ENCODE data around the gene OR8G1. TPM values are rescaled to one million over a fixed set of nuclear protein-coding genes. Genes with fewer than 3 reads are reported as not detected.
"Not testable (repeated sequence)": the region's sequence is repeated elsewhere in the genome, so short reads cannot be mapped to it uniquely, and the experiment has no call there.

The OR8G1 gene
- polyA plus RNA-seq, 1 donor (not counting 4 experiments of a cell fraction or from before 2014, with no cell fraction given): not detected

DNA sequence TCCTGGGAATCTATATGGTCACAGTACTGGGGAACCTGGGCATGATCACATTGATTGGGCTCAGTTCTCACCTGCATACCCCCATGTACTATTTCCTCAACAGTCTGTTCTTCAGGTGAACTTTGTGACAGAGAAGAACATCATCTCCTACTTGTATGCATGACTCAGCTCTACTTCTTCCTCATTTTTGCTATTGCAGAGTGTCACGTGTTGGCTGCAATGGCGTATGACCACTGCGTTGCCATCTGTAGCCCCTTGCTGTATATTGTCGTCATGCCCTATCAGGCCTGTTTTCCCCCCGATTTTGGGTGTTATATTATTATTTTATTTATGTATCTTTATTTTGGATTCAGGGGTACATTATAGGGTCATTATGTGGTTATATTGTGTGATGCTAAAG is 2.4 kb upstream of the OR8G1 start:
- Histone ChIP-seq H3K27ac (ENCODE audit: control insufficient read depth, insufficient read depth, low read length) (no peak overlapping the region), H2AFZ (ENCODE audit: control insufficient read depth, low read length) (no peak overlapping the region), H3K36me3 (ENCODE audit: control insufficient read depth in 2 of 2, extremely low read depth in 1 of 2, insufficient read depth in 2 of 2, low read length in 2 of 2) (no peaks in the 10 kb centered on the region), H3K4me1 (ENCODE audit: control insufficient read depth, extremely low read depth, insufficient read depth, low read length) (no peaks in the 10 kb centered on the region), H3K4me2 (ENCODE audit: control insufficient read depth, extremely low read depth, insufficient read depth, low read depth, low read length) (no peak overlapping the region), H3K9ac (ENCODE audit: control insufficient read depth, extremely low read depth, insufficient read depth, low read length) (no peak overlapping the region), H3K9me1 (ENCODE audit: control insufficient read depth, extremely low read depth, insufficient read depth, low read length) (no peaks in the 10 kb centered on the region), H3K79me2 (ENCODE audit: control insufficient read depth, insufficient read depth, low read length) (no peaks in the 10 kb centered on the region), H3K27me3 (ENCODE audit: control insufficient read depth, extremely low read depth, insufficient read depth, low read length) (no peaks in the 10 kb centered on the region), H4K20me1 (ENCODE audit: control insufficient read depth, extremely low read depth, insufficient read depth, low read length) (no peaks in the 10 kb centered on the region), H3K4me3 (ENCODE audit: control insufficient read depth in 2 of 3, extremely low read depth in 1 of 3, insufficient read depth in 2 of 3, low read depth in 1 of 3, low read length in 3 of 3) (no peak overlapping the region), H3K9me3 (ENCODE audit: control insufficient read depth, low read depth, low read length) (no peaks in the 10 kb centered on the region)
- FAIRE-seq (no peak), DNase-seq (ENCODE audit: low read depth, low spot score) (no peak)
- dilution Hi-C loops (cut with MboI; ENCODE audit: extremely low pct_ligation_motif_present, low sequenced_read_pairs): no loop called here
- TF ChIP-seq, protein P1, sequence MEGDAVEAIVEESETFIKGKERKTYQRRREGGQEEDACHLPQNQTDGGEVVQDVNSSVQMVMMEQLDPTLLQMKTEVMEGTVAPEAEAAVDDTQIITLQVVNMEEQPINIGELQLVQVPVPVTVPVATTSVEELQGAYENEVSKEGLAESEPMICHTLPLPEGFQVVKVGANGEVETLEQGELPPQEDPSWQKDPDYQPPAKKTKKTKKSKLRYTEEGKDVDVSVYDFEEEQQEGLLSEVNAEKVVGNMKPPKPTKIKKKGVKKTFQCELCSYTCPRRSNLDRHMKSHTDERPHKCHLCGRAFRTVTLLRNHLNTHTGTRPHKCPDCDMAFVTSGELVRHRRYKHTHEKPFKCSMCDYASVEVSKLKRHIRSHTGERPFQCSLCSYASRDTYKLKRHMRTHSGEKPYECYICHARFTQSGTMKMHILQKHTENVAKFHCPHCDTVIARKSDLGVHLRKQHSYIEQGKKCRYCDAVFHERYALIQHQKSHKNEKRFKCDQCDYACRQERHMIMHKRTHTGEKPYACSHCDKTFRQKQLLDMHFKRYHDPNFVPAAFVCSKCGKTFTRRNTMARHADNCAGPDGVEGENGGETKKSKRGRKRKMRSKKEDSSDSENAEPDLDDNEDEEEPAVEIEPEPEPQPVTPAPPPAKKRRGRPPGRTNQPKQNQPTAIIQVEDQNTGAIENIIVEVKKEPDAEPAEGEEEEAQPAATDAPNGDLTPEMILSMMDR (optimal IDR thresholded peaks at IDR 0.05 in 1 of 3, IDR thresholded peaks at IDR 0.05 in 1 of 3, conservative IDR thresholded peaks at IDR 0.05 in 1 of 3; ENCODE audit: extremely low read depth in 1 of 3, insufficient read depth in 2 of 3, low read length in 3 of 3): no peak
- TF ChIP-seq EZH2 (IDR thresholded peaks at IDR 0.05; ENCODE audit: low read length): no peak

DNA sequence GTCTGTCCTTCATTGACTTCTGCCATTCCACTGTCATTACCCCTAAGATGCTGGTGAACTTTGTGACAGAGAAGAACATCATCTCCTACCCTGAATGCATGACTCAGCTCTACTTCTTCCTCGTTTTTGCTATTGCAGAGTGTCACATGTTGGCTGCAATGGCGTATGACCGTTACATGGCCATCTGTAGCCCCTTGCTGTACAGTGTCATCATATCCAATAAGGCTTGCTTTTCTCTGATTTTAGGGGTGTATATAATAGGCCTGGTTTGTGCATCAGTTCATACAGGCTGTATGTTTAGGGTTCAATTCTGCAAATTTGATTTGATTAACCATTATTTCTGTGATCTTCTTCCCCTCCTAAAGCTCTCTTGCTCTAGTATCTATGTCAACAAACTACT is 9.0 kb downstream of the OR8G1 start:
- H3K27me3 ChIP-seq (ENCODE audit: control insufficient read depth, extremely low read depth, insufficient read depth, low read length); H3K9ac ChIP-seq (ENCODE audit: control insufficient read depth, extremely low read depth, insufficient read depth, low read length); H2AFZ ChIP-seq (ENCODE audit: control insufficient read depth, low read length); dilution Hi-C loops (cut with MboI; ENCODE audit: extremely low pct_ligation_motif_present, low sequenced_read_pairs); H3K27ac ChIP-seq (ENCODE audit: control insufficient read depth, insufficient read depth, low read length); H3K79me2 ChIP-seq (ENCODE audit: control insufficient read depth, insufficient read depth, low read length); H3K4me3 ChIP-seq (ENCODE audit: control insufficient read depth in 2 of 3, extremely low read depth in 1 of 3, insufficient read depth in 2 of 3, low read depth in 1 of 3, low read length in 3 of 3); DNase-seq (ENCODE audit: low read depth, low spot score); H3K9me3 ChIP-seq (ENCODE audit: control insufficient read depth, low read depth, low read length); H3K36me3 ChIP-seq (ENCODE audit: control insufficient read depth in 2 of 2, extremely low read depth in 1 of 2, insufficient read depth in 2 of 2, low read length in 2 of 2); H3K4me1 ChIP-seq (ENCODE audit: control insufficient read depth, extremely low read depth, insufficient read depth, low read length); H3K4me2 ChIP-seq (ENCODE audit: control insufficient read depth, extremely low read depth, insufficient read depth, low read depth, low read length); H4K20me1 ChIP-seq (ENCODE audit: control insufficient read depth, extremely low read depth, insufficient read depth, low read length); H3K9me1 ChIP-seq (ENCODE audit: control insufficient read depth, extremely low read depth, insufficient read depth, low read length); FAIRE-seq: not testable (repeated sequence)

DNA sequence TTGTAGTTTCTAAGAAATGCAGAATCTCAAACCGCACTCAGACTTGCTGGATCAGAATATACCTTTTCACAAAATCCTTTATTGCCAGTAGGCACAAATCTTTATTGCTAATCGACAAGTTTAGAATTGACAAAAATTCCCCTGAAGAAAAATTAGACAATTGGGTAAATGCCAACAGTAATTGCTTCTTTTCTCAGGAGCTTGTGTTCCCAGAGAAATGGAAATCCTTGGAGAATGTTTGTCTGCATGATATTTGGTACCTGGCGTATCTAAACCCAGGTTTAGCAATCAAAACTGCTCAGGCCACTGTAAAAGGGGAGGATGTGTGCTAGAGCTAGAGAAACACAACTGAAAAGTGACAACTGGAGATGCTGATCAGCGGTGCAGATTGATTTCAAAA is 15.2 kb downstream of the OR8G1 start, which contains the start of gene OR8G5:
TSS of gene OR8G5 (plus strand) at position 301 of the 400 bp plus-strand sequence. CDS start 8,556 bp downstream, outside the sequence.
- H3K27ac ChIP-seq (ENCODE audit: control insufficient read depth, insufficient read depth, low read length): no peak within 1 kb of the TSS

DNA sequence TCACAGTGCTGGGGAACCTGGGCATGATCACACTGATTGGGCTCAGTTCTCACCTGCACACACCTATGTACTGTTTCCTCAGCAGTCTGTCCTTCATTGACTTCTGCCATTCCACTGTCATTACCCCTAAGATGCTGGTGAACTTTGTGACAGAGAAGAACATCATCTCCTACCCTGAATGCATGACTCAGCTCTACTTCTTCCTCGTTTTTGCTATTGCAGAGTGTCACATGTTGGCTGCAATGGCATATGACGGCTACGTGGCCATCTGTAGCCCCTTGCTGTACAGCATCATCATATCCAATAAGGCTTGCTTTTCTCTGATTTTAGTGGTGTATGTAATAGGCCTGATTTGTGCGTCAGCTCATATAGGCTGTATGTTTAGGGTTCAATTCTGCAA is 24.1 kb downstream of the OR8G1 start:
- not testable (repeated sequence) for H4K20me1 ChIP-seq (ENCODE audit: control insufficient read depth, extremely low read depth, insufficient read depth, low read length)

More for the DNA sequence above, 15.2 kb downstream of the OR8G1 start, which contains the start of gene OR8G5:
- Histone ChIP-seq H3K79me2 (ENCODE audit: control insufficient read depth, insufficient read depth, low read length) (no peaks in the 10 kb centered on the region), H2AFZ (ENCODE audit: control insufficient read depth, low read length) (no peak within 1 kb of the TSS), H3K4me1 (ENCODE audit: control insufficient read depth, extremely low read depth, insufficient read depth, low read length) (no peaks in the 10 kb centered on the region), H4K20me1 (ENCODE audit: control insufficient read depth, extremely low read depth, insufficient read depth, low read length) (no peaks in the 10 kb centered on the region), H3K27me3 (ENCODE audit: control insufficient read depth, extremely low read depth, insufficient read depth, low read length) (no peaks in the 10 kb centered on the region), H3K9me3 (ENCODE audit: control insufficient read depth, low read depth, low read length) (no peaks in the 10 kb centered on the region), H3K4me3 (ENCODE audit: control insufficient read depth in 2 of 3, extremely low read depth in 1 of 3, insufficient read depth in 2 of 3, low read depth in 1 of 3, low read length in 3 of 3) (no peak within 1 kb of the TSS), H3K36me3 (ENCODE audit: control insufficient read depth in 2 of 2, extremely low read depth in 1 of 2, insufficient read depth in 2 of 2, low read length in 2 of 2) (no peaks in the 10 kb centered on the region), H3K9me1 (ENCODE audit: control insufficient read depth, extremely low read depth, insufficient read depth, low read length) (no peaks in the 10 kb centered on the region), H3K4me2 (ENCODE audit: control insufficient read depth, extremely low read depth, insufficient read depth, low read depth, low read length) (no peak within 1 kb of the TSS), H3K9ac (ENCODE audit: control insufficient read depth, extremely low read depth, insufficient read depth, low read length) (no peak within 1 kb of the TSS)
- dilution Hi-C loops (cut with MboI; ENCODE audit: extremely low pct_ligation_motif_present, low sequenced_read_pairs): no loop called here
- no peak for TF ChIP-seq EZH2 (IDR thresholded peaks at IDR 0.05; ENCODE audit: low read length)
- TF ChIP-seq, protein P1 (optimal IDR thresholded peaks at IDR 0.05 in 1 of 3, IDR thresholded peaks at IDR 0.05 in 1 of 3, conservative IDR thresholded peaks at IDR 0.05 in 1 of 3; ENCODE audit: extremely low read depth in 1 of 3, insufficient read depth in 2 of 3, low read length in 3 of 3): no peak
- no peak for FAIRE-seq
- no peak for DNase-seq (ENCODE audit: low read depth, low spot score)

More for the DNA sequence above, 24.1 kb downstream of the OR8G1 start:
- H3K4me3 ChIP-seq (ENCODE audit: control insufficient read depth in 2 of 3, extremely low read depth in 1 of 3, insufficient read depth in 2 of 3, low read depth in 1 of 3, low read length in 3 of 3); FAIRE-seq; H3K79me2 ChIP-seq (ENCODE audit: control insufficient read depth, insufficient read depth, low read length); H3K27me3 ChIP-seq (ENCODE audit: control insufficient read depth, extremely low read depth, insufficient read depth, low read length); H2AFZ ChIP-seq (ENCODE audit: control insufficient read depth, low read length); H3K9me3 ChIP-seq (ENCODE audit: control insufficient read depth, low read depth, low read length); H3K36me3 ChIP-seq (ENCODE audit: control insufficient read depth in 2 of 2, extremely low read depth in 1 of 2, insufficient read depth in 2 of 2, low read length in 2 of 2); DNase-seq (ENCODE audit: low read depth, low spot score); H3K4me1 ChIP-seq (ENCODE audit: control insufficient read depth, extremely low read depth, insufficient read depth, low read length); H3K9ac ChIP-seq (ENCODE audit: control insufficient read depth, extremely low read depth, insufficient read depth, low read length); H3K27ac ChIP-seq (ENCODE audit: control insufficient read depth, insufficient read depth, low read length); H3K4me2 ChIP-seq (ENCODE audit: control insufficient read depth, extremely low read depth, insufficient read depth, low read depth, low read length); H3K9me1 ChIP-seq (ENCODE audit: control insufficient read depth, extremely low read depth, insufficient read depth, low read length); dilution Hi-C loops (cut with MboI; ENCODE audit: extremely low pct_ligation_motif_present, low sequenced_read_pairs): not testable (repeated sequence)

Measured in keratinocyte (primary cell).